Measurements from ENCODE around the gene THAP7.

GRCh38 chr22:21030621-21031544 lies 29.0 kb upstream of the THAP7 start:
- TF ChIP-seq CTCF (conservative IDR thresholded peaks at IDR 0.05 in 1 of 2, IDR thresholded peaks at IDR 0.05 in 1 of 2; ENCODE audit: extremely low read depth in 1 of 2, insufficient read depth in 1 of 2, low read depth in 1 of 2, low read length in 2 of 2) = no peak
- TF ChIP-seq EZH2 (IDR thresholded peaks at IDR 0.05; ENCODE audit: borderline replicate concordance, low read length) = no peak
